K562 (cell line): ENCODE results near the gene TBC1D25. TPM values are rescaled to one million over a fixed set of nuclear protein-coding genes. Genes with fewer than 3 reads are reported as not detected.

Experiments
- ARID1B ChIP-seq: fragments of 450-650 bp; IDR thresholded peaks from 2 replicates; pipeline ENCODE4 v1.6.1; 2016; ENCODE audit warnings: antibody characterized with exemption, mild to moderate bottlenecking, inconsistent platforms
- ATF1 ChIP-seq, 2 experiments: fragments of 450-650 bp in 1 of 2; IDR thresholded peaks; 2 replicates each; pipeline ENCODE4 v1.6.1; 2016; ENCODE audit warnings: missing compliant biosample characterization in 1 of 2, missing genetic modification characterization in 1 of 2
- BCL6 ChIP-seq: fragments of 250-450 bp; sonication (Bioruptor Pico); IDR thresholded peaks from 2 replicates; pipeline ENCODE4 v1.4.0; 2020
- FOXJ3 ChIP-seq: sonication (generic); formaldehyde crosslinking; IDR thresholded peaks from 2 replicates; pipeline ENCODE4 v1.4.0; 2020; ENCODE audit warnings: mild to moderate bottlenecking, missing genetic modification reagents
- JUND ChIP-seq, 2 experiments: IDR thresholded peaks; 2 replicates in 1 of 2; 3 replicates in 1 of 2; pipeline ENCODE4 v1.6.1; 2011; ENCODE audit warnings: borderline replicate concordance in 2 of 2, low read depth in 2 of 2, low read length in 2 of 2, improper control_type of control experiment in 1 of 2, missing biosample characterization in 1 of 2, missing genetic modification characterization in 1 of 2, missing genetic modification reagents in 1 of 2
- KDM2B ChIP-seq: fragments of 250-450 bp; sonication (Bioruptor Pico); IDR thresholded peaks from 2 replicates; pipeline ENCODE4 v1.8.0; 2021; ENCODE audit warnings: mild to moderate bottlenecking, moderate library complexity
- KDM5B ChIP-seq: fragments of 200-600 bp; sonication (generic); IDR thresholded peaks from 2 replicates; pipeline ENCODE4 v1.6.1; 2012; ENCODE audit warnings: low read depth, mild to moderate bottlenecking, moderate library complexity, low read length, control low read depth, inconsistent platforms; ENCODE audit not compliant: insufficient replicate concordance
- MTA1 ChIP-seq: fragments of 450-650 bp; IDR thresholded peaks from 2 replicates; pipeline ENCODE4 v1.6.1; 2017; ENCODE audit warnings: borderline replicate concordance
- NCOA1 ChIP-seq: fragments of 450-650 bp; IDR thresholded peaks from 2 replicates; pipeline ENCODE4 v1.6.1; 2016; ENCODE audit warnings: low read depth
- PHF20 ChIP-seq: fragments of 450-650 bp; IDR thresholded peaks from 2 replicates; pipeline ENCODE4 v1.6.1; 2018; ENCODE audit not compliant: partially characterized antibody
- PURB ChIP-seq: sonication (generic); formaldehyde crosslinking; IDR thresholded peaks from 2 replicates; pipeline ENCODE4 v1.9.0; 2021; ENCODE audit warnings: low read depth, mild to moderate bottlenecking, missing genetic modification reagents
- RBM17 ChIP-seq: fragments of 200-400 bp; formaldehyde crosslinking; IDR thresholded peaks from 2 replicates; pipeline ENCODE4 v1.6.1; 2017; ENCODE audit warnings: low read depth, mild to moderate bottlenecking, low read length, borderline replicate concordance
- SMARCA4 ChIP-seq: fragments of 450-650 bp; IDR thresholded peaks from 2 replicates; pipeline ENCODE4 v1.6.1; 2016
- SMARCC2 ChIP-seq: fragments of 450-650 bp; IDR thresholded peaks from 2 replicates; pipeline ENCODE4 v1.6.1; 2017; ENCODE audit warnings: antibody characterized with exemption, moderate library complexity, mild to moderate bottlenecking, low read depth
- TAF7 ChIP-seq: fragments of 450-650 bp; IDR thresholded peaks from 2 replicates; pipeline ENCODE4 v1.6.1; 2016; ENCODE audit warnings: missing genetic modification characterization, missing compliant biosample characterization
- ZFX ChIP-seq: sonication (generic); formaldehyde crosslinking; IDR thresholded peaks from 2 replicates; pipeline ENCODE4 v1.8.0; 2022; ENCODE audit warnings: mild to moderate bottlenecking, missing genetic modification reagents, moderate library complexity
- ZNF140 ChIP-seq: fragments of 250-450 bp; sonication (Bioruptor Pico); IDR thresholded peaks from 2 replicates; pipeline ENCODE4 v1.8.0; 2021; ENCODE audit warnings: moderate library complexity, mild to moderate bottlenecking, inconsistent platforms
- ZNF253 ChIP-seq: fragments of 250-450 bp; sonication (Bioruptor Pico); conservative IDR thresholded peaks from 2 replicates; pipeline ENCODE4 v1.6.1; 2021; ENCODE audit warnings: mild to moderate bottlenecking
- ZNF3 ChIP-seq: fragments of 250-450 bp; sonication (Bioruptor Pico); IDR thresholded peaks from 2 replicates; pipeline ENCODE4 v1.5.0; 2021; ENCODE audit warnings: mild to moderate bottlenecking, moderate library complexity
- polyA plus RNA-seq, 8 experiments: library from polyadenylated mRNA; depleted of rRNA in 4 of 8; stranded (reverse) in 5 of 8; unstranded in 3 of 8; fragments of >200 nt; fragmentation: Nextera tagmentation in 2 of 8; fragmentation: Illumina TruSeq in 1 of 8; extraction: Ambion mirVana in 2 of 8; extraction: Trizol in 1 of 8; gene quantifications; 2 replicates each; pipeline versions ENCODE4 v1.2.1 to v1.2.3, GENCODE V29; 2011 to 2014; ENCODE audit warnings: inconsistent platforms in 1 of 8, missing spikeins in 1 of 8
- total RNA-seq, 7 experiments: library from RNA; depleted of rRNA in 6 of 7; stranded (reverse); fragments of >200 nt in 6 of 7; fragmentation: Illumina TruSeq in 2 of 7; extraction: Trizol in 2 of 7; gene quantifications; 2 replicates each; pipeline versions ENCODE4 v1.2.1 to v1.2.3, GENCODE V29; 2011 to 2021; ENCODE audit warnings: low replicate concordance in 1 of 7
- TF ChIP-seq, protein P1 (sequence below), 2 experiments: fragments of 450-650 bp; IDR thresholded peaks; 2 replicates each; pipeline ENCODE4 v1.6.1; 2016
- TF ChIP-seq, protein P2 (sequence below): fragments of 250-450 bp; sonication (Bioruptor Pico); IDR thresholded peaks from 2 replicates; pipeline ENCODE4 v1.8.0; 2021; ENCODE audit warnings: moderate library complexity, mild to moderate bottlenecking, inconsistent platforms
- TF ChIP-seq, protein P3 (sequence below): fragments of 250-450 bp; sonication (Bioruptor Pico); IDR thresholded peaks from 2 replicates; pipeline ENCODE4 v1.4.0; 2020
- TF ChIP-seq, protein P4 (sequence below): fragments of 450-650 bp; formaldehyde crosslinking; IDR thresholded peaks from 2 replicates; pipeline ENCODE4 v1.4.0; 2022; ENCODE audit warnings: missing genetic modification characterization

TBC1D25 gene
- total and polyA plus RNA-seq, 9 of the 15 experiments (the other 6 are each of a cell fraction or from before 2014, with no cell fraction given): 0.62 to 10.6 (median 3.9) TPM

DNA sequence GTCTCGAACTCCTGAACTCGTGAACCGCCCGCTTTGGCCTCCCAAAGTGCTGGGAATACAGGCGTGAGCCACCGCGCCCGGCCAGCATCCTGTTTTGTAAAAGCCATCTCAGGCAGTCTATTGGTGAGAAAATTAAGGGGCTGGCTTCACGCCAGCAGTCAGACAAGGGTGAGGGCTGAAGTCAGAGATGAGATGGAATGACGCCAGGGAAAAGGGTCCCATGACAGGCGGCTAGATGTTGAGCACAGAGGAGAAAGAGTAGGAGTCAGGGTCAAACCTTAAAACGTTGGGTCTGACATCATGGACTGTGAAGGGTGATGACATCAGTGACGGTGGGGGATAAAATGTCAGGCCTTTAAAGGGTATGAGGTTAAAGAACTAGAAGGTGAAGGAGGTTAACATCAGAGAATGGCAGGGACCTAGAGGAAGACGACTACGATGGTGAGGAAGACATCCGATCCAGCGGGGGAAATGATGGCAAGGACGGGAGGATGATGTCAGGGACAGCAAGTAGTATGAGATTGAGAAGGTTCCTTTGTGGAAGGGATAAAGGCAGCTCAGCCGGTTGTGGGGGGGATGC, 34.3 kb downstream of the TBC1D25 start (continued):
- TF ChIP-seq, protein P1, sequence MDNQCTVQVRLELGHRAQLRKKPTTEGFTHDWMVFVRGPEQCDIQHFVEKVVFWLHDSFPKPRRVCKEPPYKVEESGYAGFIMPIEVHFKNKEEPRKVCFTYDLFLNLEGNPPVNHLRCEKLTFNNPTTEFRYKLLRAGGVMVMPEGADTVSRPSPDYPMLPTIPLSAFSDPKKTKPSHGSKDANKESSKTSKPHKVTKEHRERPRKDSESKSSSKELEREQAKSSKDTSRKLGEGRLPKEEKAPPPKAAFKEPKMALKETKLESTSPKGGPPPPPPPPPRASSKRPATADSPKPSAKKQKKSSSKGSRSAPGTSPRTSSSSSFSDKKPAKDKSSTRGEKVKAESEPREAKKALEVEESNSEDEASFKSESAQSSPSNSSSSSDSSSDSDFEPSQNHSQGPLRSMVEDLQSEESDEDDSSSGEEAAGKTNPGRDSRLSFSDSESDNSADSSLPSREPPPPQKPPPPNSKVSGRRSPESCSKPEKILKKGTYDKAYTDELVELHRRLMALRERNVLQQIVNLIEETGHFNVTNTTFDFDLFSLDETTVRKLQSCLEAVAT (IDR thresholded peaks at IDR 0.05): peak; percentile 34 to 57; a peak in 1 of 4 replicates
- TF ChIP-seq ZNF253 (CRISPR knock-in tag) (no peak), ATF1 (CRISPR knock-in tag; IDR thresholded peaks at IDR 0.05) (no peak), ATF1 (tag; IDR thresholded peaks at IDR 0.05) (peak; percentile 98), BCL6 (CRISPR knock-in tag) (no peak), ZNF140 (CRISPR knock-in tag) (no peak), NCOA1 (peak; percentile 96), KDM2B (CRISPR knock-in tag) (no peak), PURB (CRISPR knock-in tag) (no peak), PHF20 (peak; percentile 88), RBM17 (no peak), TAF7 (tag) (peak; percentile 47; the same call in 1 of the 2 replicates), SMARCC2 (no peak), FOXJ3 (CRISPR knock-in tag) (no peak), ZFX (CRISPR knock-in tag) (0 out of 2 replicates have a peak, but pooled peaks have one; percentile 4), MTA1 (0 out of 2 replicates have a peak, but pooled peaks have one; percentile 64), KDM5B (no peak), ARID1B (0 out of 2 replicates have a peak, but pooled peaks have one; percentile 29), JUND (IDR thresholded peaks at IDR 0.05; ENCODE audit: borderline replicate concordance, low read depth, low read length) (peak; percentile 25), JUND (tag; IDR thresholded peaks at IDR 0.05; ENCODE audit: borderline replicate concordance, low read depth, low read length) (peak; percentile 83; the same call in 1 of the 3 replicates), SMARCA4 (no peak), ZNF3 (CRISPR knock-in tag) (no peak)
- TF ChIP-seq, protein P2, sequence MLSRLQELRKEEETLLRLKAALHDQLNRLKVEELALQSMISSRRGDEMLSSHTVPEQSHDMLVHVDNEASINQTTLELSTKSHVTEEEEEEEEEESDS (CRISPR knock-in tag): no peak
- TF ChIP-seq, protein P3, sequence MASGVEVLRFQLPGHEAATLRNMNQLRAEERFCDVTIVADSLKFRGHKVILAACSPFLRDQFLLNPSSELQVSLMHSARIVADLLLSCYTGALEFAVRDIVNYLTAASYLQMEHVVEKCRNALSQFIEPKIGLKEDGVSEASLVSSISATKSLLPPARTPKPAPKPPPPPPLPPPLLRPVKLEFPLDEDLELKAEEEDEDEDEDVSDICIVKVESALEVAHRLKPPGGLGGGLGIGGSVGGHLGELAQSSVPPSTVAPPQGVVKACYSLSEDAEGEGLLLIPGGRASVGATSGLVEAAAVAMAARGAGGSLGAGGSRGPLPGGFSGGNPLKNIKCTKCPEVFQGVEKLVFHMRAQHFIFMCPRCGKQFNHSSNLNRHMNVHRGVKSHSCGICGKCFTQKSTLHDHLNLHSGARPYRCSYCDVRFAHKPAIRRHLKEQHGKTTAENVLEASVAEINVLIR (CRISPR knock-in tag): peak; percentile 57
- TF ChIP-seq, protein P4, sequence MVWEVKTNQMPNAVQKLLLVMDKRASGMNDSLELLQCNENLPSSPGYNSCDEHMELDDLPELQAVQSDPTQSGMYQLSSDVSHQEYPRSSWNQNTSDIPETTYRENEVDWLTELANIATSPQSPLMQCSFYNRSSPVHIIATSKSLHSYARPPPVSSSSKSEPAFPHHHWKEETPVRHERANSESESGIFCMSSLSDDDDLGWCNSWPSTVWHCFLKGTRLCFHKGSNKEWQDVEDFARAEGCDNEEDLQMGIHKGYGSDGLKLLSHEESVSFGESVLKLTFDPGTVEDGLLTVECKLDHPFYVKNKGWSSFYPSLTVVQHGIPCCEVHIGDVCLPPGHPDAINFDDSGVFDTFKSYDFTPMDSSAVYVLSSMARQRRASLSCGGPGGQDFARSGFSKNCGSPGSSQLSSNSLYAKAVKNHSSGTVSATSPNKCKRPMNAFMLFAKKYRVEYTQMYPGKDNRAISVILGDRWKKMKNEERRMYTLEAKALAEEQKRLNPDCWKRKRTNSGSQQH (CRISPR knock-in tag): peak; percentile 26; the same call in 1 of the 2 replicates
